DND-41 (cell line): Measurements from ENCODE around the gene MICAL3.

ENCODE experiments used
- ATAC-seq: fragments of 200-7000 bp; cut with Tn5 transposase; 3 replicates; pipeline ENCODE4 v1.9.1; 2021; ENCODE audit warnings: low read depth; ENCODE audit not compliant: insufficient read depth
- DNase-seq: peaks from one replicate; pipeline ENCODE4 v3.0.0-alpha.2; 2020
- H2AFZ ChIP-seq: 2 replicates; pipeline ENCODE4 v1.6.0; 2012; ENCODE audit warnings: low read depth, low read length
- H3K27ac ChIP-seq: 2 replicates; pipeline ENCODE4 v1.5.1; 2012; ENCODE audit warnings: low read length, inconsistent platforms
- H3K27me3 ChIP-seq: fragments of 200-600 bp; sonication (generic); 2 replicates; pipeline ENCODE4 v1.6.0; 2012; ENCODE audit warnings: low read length, mild to moderate bottlenecking, inconsistent platforms; ENCODE audit not compliant: insufficient read depth, poor library complexity
- H3K36me3 ChIP-seq: 2 replicates; pipeline ENCODE4 v1.5.1; 2012; ENCODE audit warnings: low read length, inconsistent platforms; ENCODE audit not compliant: insufficient read depth
- H3K4me1 ChIP-seq: 2 replicates; pipeline ENCODE4 v1.5.1; 2012; ENCODE audit warnings: mild to moderate bottlenecking, low read length; ENCODE audit not compliant: insufficient read depth
- H3K4me2 ChIP-seq: 2 replicates; pipeline ENCODE4 v1.6.0; 2012; ENCODE audit warnings: mild to moderate bottlenecking, moderate library complexity, low read length, inconsistent platforms; ENCODE audit not compliant: insufficient read depth
- H3K4me3 ChIP-seq, 2 experiments: fragments of 200-600 bp in 1 of 2; shearing (Covaris generic) in 1 of 2; 2 replicates each; pipeline ENCODE4 v1.5.1; 2012 to 2016; ENCODE audit warnings: inconsistent platforms in 2 of 2, low read length in 2 of 2, mild to moderate bottlenecking in 2 of 2, low read depth in 1 of 2, moderate library complexity in 1 of 2
- H3K79me2 ChIP-seq: 2 replicates; pipeline ENCODE4 v1.6.0; 2012; ENCODE audit warnings: low read length, inconsistent platforms; ENCODE audit not compliant: insufficient read depth
- H3K9ac ChIP-seq: 2 replicates; pipeline ENCODE4 v1.6.0; 2012; ENCODE audit warnings: low read depth, mild to moderate bottlenecking, inconsistent platforms, low read length, moderate library complexity
- H3K9me3 ChIP-seq: 2 replicates; pipeline ENCODE4 v1.5.1; 2012; ENCODE audit warnings: low read length, moderate library complexity, mild to moderate bottlenecking, inconsistent platforms; ENCODE audit not compliant: insufficient read depth, severe bottlenecking
- H4K20me1 ChIP-seq: 2 replicates; pipeline ENCODE4 v1.6.0; 2012; ENCODE audit warnings: low read length; ENCODE audit not compliant: insufficient read depth
- CTCF ChIP-seq: IDR thresholded peaks from 2 replicates; pipeline ENCODE4 v1.5.1; 2012; ENCODE audit warnings: borderline replicate concordance, low read length, moderate library complexity, mild to moderate bottlenecking; ENCODE audit not compliant: poor library complexity, severe bottlenecking; ENCODE audit errors: extremely low read depth
- EZH2 ChIP-seq: IDR thresholded peaks from 3 replicates; pipeline ENCODE4 v1.6.1; 2012; ENCODE audit warnings: borderline replicate concordance, low read depth, mild to moderate bottlenecking, moderate library complexity, low read length, inconsistent platforms; ENCODE audit not compliant: severe bottlenecking

Gene MICAL3

GRCh38 chr22:17912945-17913721, 111.2 kb downstream of the MICAL3 start:
- no peaks in the 10 kb centered on the region for H3K9me3 ChIP-seq
- no peak overlapping the region for H3K27ac ChIP-seq
- TF ChIP-seq CTCF (no peak), EZH2 (no peak)
- H3K79me2 ChIP-seq: peaks cover 52% of the 10 kb centered on the region
- H3K27me3 ChIP-seq: no peaks in the 10 kb centered on the region
- no peaks in the 10 kb centered on the region for H3K36me3 ChIP-seq
- no peaks in the 10 kb centered on the region for H3K4me1 ChIP-seq
- H3K9ac ChIP-seq: no peak overlapping the region
- no peak overlapping the region for H3K4me3 ChIP-seq
- H3K4me2 ChIP-seq: no peak overlapping the region
- H4K20me1 ChIP-seq: peaks cover 58% of the 10 kb centered on the region
- DNase-seq (no peak), ATAC-seq (no peak)
- no peak overlapping the region for H2AFZ ChIP-seq

GRCh38 chr22:17911887-17912286, 112.5 kb downstream of the MICAL3 start:
- Histone ChIP-seq H3K4me2 (no peak overlapping the region), H2AFZ (no peak overlapping the region), H3K9ac (no peak overlapping the region), H3K36me3 (peaks cover 5% of the 10 kb centered on the region), H4K20me1 (peaks cover 59% of the 10 kb centered on the region), H3K4me3 (no peak overlapping the region), H3K79me2 (peaks cover 40% of the 10 kb centered on the region), H3K4me1 (no peaks in the 10 kb centered on the region), H3K27me3 (no peaks in the 10 kb centered on the region), H3K9me3 (no peaks in the 10 kb centered on the region), H3K27ac (no peak overlapping the region)
- TF ChIP-seq EZH2: no peak
- TF ChIP-seq CTCF: no peak
- DNase-seq (no peak), ATAC-seq (no peak)

GRCh38 chr22:17911312-17911705, 113.1 kb downstream of the MICAL3 start:
- H3K9me3 ChIP-seq: no peaks in the 10 kb centered on the region
- no peak overlapping the region for H3K4me3 ChIP-seq
- DNase-seq (no peak), ATAC-seq (no peak)
- H3K27me3 ChIP-seq: no peaks in the 10 kb centered on the region
- H4K20me1 ChIP-seq: peaks cover 58% of the 10 kb centered on the region
- H3K36me3 ChIP-seq: peaks cover 11% of the 10 kb centered on the region
- H3K79me2 ChIP-seq: peaks cover 37% of the 10 kb centered on the region
- H3K4me1 ChIP-seq: no peaks in the 10 kb centered on the region
- no peak overlapping the region for H2AFZ ChIP-seq
- H3K9ac ChIP-seq: no peak overlapping the region
- TF ChIP-seq CTCF (no peak), EZH2 (no peak)
- H3K27ac ChIP-seq: no peak overlapping the region
- no peak overlapping the region for H3K4me2 ChIP-seq
